ENCODE measurements around the gene MMP11. TPM values are rescaled to one million over a fixed set of nuclear protein-coding genes. Genes with fewer than 3 reads are reported as not detected.

Gene MMP11
- total RNA-seq, 1 experiment from 2014 or later, result 14.5 TPM

DNA sequence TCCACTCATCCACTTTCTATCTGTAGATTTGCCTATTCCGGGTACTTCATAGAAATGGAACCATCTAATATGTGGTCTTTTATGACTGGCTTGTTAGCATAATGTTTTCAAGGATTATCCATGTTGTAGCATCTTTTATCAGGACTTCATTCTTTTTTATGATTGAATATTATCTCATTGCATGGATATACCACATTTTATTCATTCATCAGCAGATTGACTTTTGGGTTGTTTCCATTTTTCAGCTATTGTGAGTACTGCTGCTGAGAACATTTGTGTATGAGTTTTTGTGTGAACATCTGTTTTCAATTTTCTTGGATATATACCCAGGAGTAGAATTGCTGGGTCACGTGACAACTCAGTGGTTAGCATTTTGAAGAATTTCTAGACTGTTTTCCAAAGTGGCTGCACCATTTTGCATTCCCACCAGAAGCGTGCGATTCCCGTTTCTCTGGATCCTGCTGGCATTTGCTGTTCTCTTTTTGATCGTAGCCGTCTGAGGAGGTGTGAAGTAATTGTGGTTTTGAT lies 57.3 kb downstream of the MMP11 start:
- Histone ChIP-seq H3K36me3 (peaks cover 85% of the 10 kb centered on the region), H3K4me1 (replicated peaks) (peaks cover 40% of the 10 kb centered on the region), H3K27me3 (replicated peaks) (no peaks in the 10 kb centered on the region), H3K9me3 (replicated peaks) (no peaks in the 10 kb centered on the region), H3K4me3 (no peak overlapping the region), H3K27ac (no peak overlapping the region)
- DNase-seq (ENCODE audit: low read depth in 1 of 2, low spot score in 2 of 2), result peak; percentile 56 to 65

DNA sequence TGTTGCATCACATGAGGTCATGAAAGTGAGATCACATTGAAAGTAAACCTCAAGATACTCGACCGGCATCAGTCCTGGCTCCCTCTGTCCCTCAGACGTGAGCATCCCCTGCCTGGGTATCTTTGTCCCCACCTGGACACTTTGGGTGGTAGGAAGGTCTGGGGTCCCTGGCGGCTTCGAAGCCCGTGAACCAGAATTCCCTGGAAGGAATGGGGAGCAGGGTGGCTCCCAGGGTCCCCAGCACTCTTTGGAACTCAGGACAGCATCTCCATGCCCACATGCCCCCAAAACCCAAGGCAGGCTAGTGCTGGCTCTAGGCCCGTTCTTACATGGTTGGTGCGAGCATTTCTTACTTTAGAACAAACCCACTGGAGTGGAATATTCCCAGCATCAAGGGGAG lies 58.6 kb downstream of the MMP11 start:
- no peak for DNase-seq (ENCODE audit: low read depth in 1 of 2, low spot score in 2 of 2)
- Histone ChIP-seq H3K27me3 (replicated peaks) (no peaks in the 10 kb centered on the region), H3K36me3 (peaks cover 85% of the 10 kb centered on the region), H3K4me3 (no peak overlapping the region), H3K27ac (no peak overlapping the region), H3K9me3 (replicated peaks) (no peaks in the 10 kb centered on the region), H3K4me1 (replicated peaks) (peaks cover 31% of the 10 kb centered on the region)

DNA sequence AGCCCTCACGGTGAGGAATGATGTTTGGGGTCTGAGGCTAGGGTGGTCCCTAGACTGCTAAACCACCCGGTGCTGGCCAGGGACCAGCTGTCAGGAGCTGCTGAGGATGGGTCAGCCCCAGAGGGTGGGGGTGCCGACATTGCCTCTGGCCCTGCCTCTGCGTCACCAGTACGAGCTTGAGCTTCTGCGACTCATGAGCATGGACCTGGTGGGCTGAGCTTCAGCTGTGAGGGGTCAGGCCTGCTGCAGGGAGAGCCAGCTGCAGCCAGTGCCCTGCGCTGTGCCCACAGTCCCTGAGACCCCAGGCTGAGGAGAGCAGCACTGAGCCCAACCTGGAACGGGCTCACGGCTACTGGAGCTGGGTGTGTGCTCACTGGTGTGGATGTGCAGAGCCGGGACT lies 59.1 kb downstream of the MMP11 start:
- DNase-seq (ENCODE audit: low read depth in 1 of 2, low spot score in 2 of 2), result no peak
- H3K4me3 ChIP-seq, result no peak overlapping the region
- H3K9me3 ChIP-seq (replicated peaks), result no peaks in the 10 kb centered on the region
- peaks cover 85% of the 10 kb centered on the region for H3K36me3 ChIP-seq
- peaks cover 25% of the 10 kb centered on the region for H3K4me1 ChIP-seq (replicated peaks)
- H3K27ac ChIP-seq, result no peak overlapping the region
- no peaks in the 10 kb centered on the region for H3K27me3 ChIP-seq (replicated peaks)

DNA sequence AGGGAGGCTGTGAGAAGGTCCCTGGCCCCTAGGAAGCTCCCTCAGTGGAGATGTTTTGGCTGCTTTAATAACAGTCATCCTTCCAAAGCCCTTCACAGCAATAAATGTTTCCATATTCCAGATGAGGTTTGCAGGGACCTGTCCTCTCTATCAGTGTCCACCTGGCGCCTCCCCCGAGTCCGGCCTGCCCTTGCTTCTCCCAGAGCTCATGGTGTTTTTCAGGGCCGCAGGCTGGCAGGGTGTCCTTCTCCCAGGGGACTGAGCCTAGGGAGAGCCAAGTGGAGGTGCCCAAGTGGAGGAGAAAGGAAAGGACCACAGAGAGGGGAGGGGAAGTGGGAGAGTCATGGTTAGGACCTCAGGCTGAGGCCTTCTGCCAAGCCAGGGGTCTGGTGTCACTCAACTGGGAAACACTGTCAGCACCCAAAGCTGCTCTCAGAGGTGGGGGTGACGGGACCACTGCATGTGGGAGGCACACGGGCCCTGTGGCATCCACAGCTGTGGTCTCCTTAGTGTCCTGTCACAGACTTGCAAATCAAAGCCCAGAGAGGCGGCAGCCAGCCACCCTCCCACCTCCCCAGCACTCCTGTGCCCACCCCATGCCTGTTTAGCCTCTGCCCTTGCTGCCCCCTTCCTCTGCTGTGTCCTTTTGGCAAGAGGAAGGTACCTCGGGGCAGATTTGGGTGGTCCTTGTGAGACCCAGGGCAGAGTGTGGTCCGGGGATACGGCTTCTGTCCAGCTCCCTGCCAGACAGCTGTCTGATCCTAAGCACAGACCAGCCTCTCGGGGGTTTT lies 59.8 kb downstream of the MMP11 start:
- Histone ChIP-seq H3K4me1 (replicated peaks) (peaks cover 19% of the 10 kb centered on the region), H3K27me3 (replicated peaks) (no peaks in the 10 kb centered on the region), H3K9me3 (replicated peaks) (no peaks in the 10 kb centered on the region), H3K36me3 (peaks cover 84% of the 10 kb centered on the region), H3K27ac (no peak overlapping the region), H3K4me3 (no peak overlapping the region)
- DNase-seq (ENCODE audit: low read depth in 1 of 2, low spot score in 2 of 2), result no peak

DNA sequence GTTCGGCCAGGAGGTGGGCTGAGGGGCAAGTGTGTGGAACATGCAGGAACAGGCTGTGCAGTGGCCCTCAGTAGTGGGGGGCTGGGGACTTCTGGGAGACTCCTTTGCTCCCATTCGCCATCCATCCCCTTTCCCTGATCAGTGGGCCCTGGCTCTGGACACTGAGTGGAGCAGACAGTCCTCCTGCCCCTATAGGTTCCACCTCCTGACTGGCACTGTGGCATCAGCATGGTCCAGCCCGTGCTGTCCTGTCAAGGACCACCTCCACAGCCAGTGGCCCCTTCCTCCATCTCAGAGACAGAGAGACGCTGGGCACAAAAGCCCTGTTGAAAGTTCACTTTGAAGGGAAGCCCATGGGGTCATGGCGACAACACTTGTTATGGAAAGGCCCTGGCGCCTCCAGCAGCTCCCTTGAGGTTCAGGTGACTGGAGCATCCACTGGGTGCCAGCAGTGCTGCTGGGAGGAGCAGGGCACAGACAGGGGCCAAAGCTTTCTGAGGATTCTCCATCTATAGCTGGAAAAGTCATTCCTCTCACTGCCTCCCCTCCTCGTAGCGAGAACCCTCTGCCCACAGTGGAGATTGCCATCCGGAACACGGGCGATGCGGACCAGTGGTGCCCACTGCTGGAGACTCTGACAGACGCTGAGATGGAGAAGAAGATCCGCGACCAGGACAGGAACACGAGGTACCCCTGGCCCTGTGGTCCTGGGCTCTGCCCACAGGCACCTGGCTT lies 60.5 kb downstream of the MMP11 start:
- no peaks in the 10 kb centered on the region for H3K27me3 ChIP-seq (replicated peaks)
- H3K9me3 ChIP-seq (replicated peaks), result no peaks in the 10 kb centered on the region
- H3K4me3 ChIP-seq, result no peak overlapping the region
- H3K4me1 ChIP-seq (replicated peaks), result peaks cover 19% of the 10 kb centered on the region
- H3K27ac ChIP-seq, result no peak overlapping the region
- peaks cover 84% of the 10 kb centered on the region for H3K36me3 ChIP-seq
- no peak for DNase-seq (ENCODE audit: low read depth in 1 of 2, low spot score in 2 of 2)

Other genes with a start within 250 kb of the MMP11 start
- gene IGLL1, start 192.6 kb upstream of the MMP11 start, total RNA-seq (2014; rRNA removed; shearing (Covaris generic)), result not detected in 2 replicates
- not detected in 2 replicates for gene DRICH1, start 140.5 kb upstream of the MMP11 start, total RNA-seq (2014; rRNA removed; shearing (Covaris generic))
- not detected in 2 replicates for gene RGL4, start 81.8 kb upstream of the MMP11 start, total RNA-seq (2014; rRNA removed; shearing (Covaris generic))
- 1.8 and 4.3 TPM in 2 replicates for gene ZNF70, start 21.7 kb upstream of the MMP11 start, total RNA-seq (2014; rRNA removed; shearing (Covaris generic))
- not detected in 2 replicates for gene VPREB3, start 18.4 kb upstream of the MMP11 start, total RNA-seq (2014; rRNA removed; shearing (Covaris generic))
- not detected in 2 replicates for gene C22orf15, start 9.9 kb upstream of the MMP11 start, total RNA-seq (2014; rRNA removed; shearing (Covaris generic))
- 6.4 and 47.7 TPM in 2 replicates for gene CHCHD10, start 4.9 kb upstream of the MMP11 start, total RNA-seq (2014; rRNA removed; shearing (Covaris generic))
- 91.8 and 121 TPM in 2 replicates for gene SMARCB1, start 14.1 kb downstream of the MMP11 start, total RNA-seq (2014; rRNA removed; shearing (Covaris generic))
- not detected in 2 replicates for gene DERL3, start 66.2 kb downstream of the MMP11 start, total RNA-seq (2014; rRNA removed; shearing (Covaris generic))
- 0.50 and 3.0 TPM in 2 replicates for gene SLC2A11, start 85.0 kb downstream of the MMP11 start, total RNA-seq (2014; rRNA removed; shearing (Covaris generic))
- gene MIF, start 121.5 kb downstream of the MMP11 start, total RNA-seq (2014; rRNA removed; shearing (Covaris generic)), result 110 and 155 TPM in 2 replicates
- 17.0 and 17.8 TPM in 2 replicates for gene GSTT2B, start 188.3 kb downstream of the MMP11 start, total RNA-seq (2014; rRNA removed; shearing (Covaris generic))
- gene DDTL, start 194.0 kb downstream of the MMP11 start, total RNA-seq (2014; rRNA removed; shearing (Covaris generic)), result 1.1 TPM in 1 of 2 replicates, not detected in the other
- gene DDT, start 201.6 kb downstream of the MMP11 start, total RNA-seq (2014; rRNA removed; shearing (Covaris generic)), result 58.7 and 86.0 TPM in 2 replicates
- 1.2 TPM in 1 of 2 replicates, not detected in the other for gene GSTT2, start 207.3 kb downstream of the MMP11 start, total RNA-seq (2014; rRNA removed; shearing (Covaris generic))
- gene GSTT4, start 232.6 kb downstream of the MMP11 start, total RNA-seq (2014; rRNA removed; shearing (Covaris generic)), result not detected in 2 replicates
- gene CABIN1, start 238.5 kb downstream of the MMP11 start, total RNA-seq (2014; rRNA removed; shearing (Covaris generic)), result 30.1 and 35.1 TPM in 2 replicates